IPS-20b (cell line): ENCODE data around the gene VWF.
"Not testable (repeated sequence)": the region's sequence is repeated elsewhere in the genome, so short reads cannot be mapped to it uniquely, and the experiment has no call there.

Experiments used
- H3K27ac ChIP-seq: one replicate; pipeline ENCODE4 v1.5.1; 2013; ENCODE audit warnings: low read length
- H3K27me3 ChIP-seq: 2 replicates; pipeline ENCODE4 v1.6.1; 2013; ENCODE audit warnings: mild to moderate bottlenecking, low read length, inconsistent platforms; ENCODE audit not compliant: insufficient read depth
- H3K36me3 ChIP-seq: 2 replicates; pipeline ENCODE4 v1.6.1; 2013; ENCODE audit warnings: low read depth, mild to moderate bottlenecking, inconsistent platforms, low read length, moderate library complexity; ENCODE audit not compliant: insufficient read depth
- H3K4me1 ChIP-seq: 2 replicates; pipeline ENCODE4 v1.6.1; 2013; ENCODE audit warnings: mild to moderate bottlenecking, control low read depth, inconsistent platforms, low read length, moderate library complexity; ENCODE audit not compliant: insufficient read depth
- H3K4me3 ChIP-seq: 2 replicates; pipeline ENCODE4 v1.5.1; 2013; ENCODE audit warnings: mild to moderate bottlenecking, low read length, inconsistent platforms
- H3K9ac ChIP-seq: 2 replicates; pipeline ENCODE4 v1.6.1; 2013; ENCODE audit warnings: low read depth, mild to moderate bottlenecking, inconsistent platforms, low read length, moderate library complexity
- H3K9me3 ChIP-seq: 2 replicates; pipeline ENCODE4 v1.6.1; 2013; ENCODE audit warnings: mild to moderate bottlenecking, low read depth, low read length, inconsistent platforms; ENCODE audit not compliant: insufficient read depth

The VWF gene

DNA sequence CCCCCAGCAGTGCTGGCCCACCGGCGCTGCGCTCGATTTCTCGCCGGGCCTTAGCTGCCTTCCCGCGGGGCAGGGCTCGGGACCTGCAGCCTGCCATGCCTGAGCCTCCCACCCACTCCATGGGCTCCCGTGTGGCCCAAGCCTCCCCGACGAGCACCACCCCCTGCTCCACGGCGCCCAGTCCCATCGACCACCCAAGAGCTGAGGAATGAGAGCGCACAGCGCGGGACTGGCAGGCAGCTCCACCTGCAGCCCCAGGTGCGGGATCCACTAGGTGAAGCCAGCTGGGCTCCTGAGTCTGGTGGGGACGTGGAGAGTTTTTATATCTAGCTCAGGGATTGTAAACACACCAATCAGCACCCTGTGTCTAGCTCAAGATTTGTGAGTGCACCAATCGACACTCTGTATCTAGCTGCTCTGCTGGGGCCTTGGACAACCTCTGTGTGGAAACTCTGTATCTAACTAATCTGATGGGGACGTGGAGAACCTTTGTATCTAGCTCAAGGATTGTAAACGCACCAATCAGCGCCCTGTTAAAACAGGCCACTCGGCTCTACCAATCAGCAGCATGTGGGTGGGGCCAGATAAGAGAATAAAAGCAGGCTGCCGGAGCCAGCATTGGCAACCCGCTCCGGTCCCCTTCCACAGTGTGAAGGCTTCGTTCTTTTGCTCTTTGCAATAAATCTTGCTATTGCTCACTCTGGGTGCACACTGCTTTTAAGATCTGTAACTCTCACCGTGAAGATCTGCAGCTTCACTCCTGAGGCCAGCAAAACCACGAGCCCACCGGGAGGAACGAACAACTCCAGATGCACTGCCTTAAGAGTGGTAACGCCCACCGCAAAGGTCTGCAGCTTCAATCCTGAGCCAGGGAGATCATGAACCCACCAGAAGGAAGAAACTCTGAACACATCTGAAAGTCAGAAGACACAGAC, 18.2 kb upstream of the VWF start:
- H3K4me3 ChIP-seq, H3K27me3 ChIP-seq, H3K36me3 ChIP-seq, H3K27ac ChIP-seq, H3K4me1 ChIP-seq, H3K9me3 ChIP-seq, H3K9ac ChIP-seq: not testable (repeated sequence)

DNA sequence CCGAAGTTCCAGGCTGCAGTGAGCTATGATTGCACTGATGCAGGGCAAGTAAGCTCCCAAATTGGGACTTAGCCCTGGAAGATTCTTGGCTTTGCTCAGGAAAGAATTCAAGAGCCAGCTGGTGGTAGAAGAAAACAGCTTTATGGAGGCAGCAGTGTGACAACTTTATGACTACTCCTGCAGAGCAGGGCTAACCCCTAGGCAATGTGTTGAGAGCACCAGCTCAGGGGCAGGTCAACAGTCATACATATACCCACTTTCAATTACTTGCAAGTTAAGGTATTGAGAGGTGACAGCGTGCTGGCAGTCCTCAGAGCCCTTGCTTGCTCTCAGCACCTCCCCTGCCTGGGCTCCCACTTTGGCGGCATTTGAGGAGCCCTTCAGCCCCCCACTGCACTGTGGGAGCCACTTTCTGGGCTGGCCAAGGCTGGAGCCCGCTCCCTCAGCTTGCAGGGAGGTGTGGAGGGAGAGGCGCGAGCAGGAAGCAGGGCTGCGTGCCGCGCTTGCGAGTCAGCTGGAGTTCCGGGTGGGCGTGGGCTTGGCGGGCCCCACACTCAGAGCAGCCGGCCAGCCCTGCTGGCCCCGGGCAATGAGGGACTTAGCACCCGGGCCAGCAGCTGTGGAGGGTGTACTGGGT, 17.4 kb upstream of the VWF start:
- not testable (repeated sequence) for H3K9ac ChIP-seq, H3K36me3 ChIP-seq, H3K27ac ChIP-seq, H3K4me1 ChIP-seq, H3K4me3 ChIP-seq, H3K27me3 ChIP-seq, H3K9me3 ChIP-seq

DNA sequence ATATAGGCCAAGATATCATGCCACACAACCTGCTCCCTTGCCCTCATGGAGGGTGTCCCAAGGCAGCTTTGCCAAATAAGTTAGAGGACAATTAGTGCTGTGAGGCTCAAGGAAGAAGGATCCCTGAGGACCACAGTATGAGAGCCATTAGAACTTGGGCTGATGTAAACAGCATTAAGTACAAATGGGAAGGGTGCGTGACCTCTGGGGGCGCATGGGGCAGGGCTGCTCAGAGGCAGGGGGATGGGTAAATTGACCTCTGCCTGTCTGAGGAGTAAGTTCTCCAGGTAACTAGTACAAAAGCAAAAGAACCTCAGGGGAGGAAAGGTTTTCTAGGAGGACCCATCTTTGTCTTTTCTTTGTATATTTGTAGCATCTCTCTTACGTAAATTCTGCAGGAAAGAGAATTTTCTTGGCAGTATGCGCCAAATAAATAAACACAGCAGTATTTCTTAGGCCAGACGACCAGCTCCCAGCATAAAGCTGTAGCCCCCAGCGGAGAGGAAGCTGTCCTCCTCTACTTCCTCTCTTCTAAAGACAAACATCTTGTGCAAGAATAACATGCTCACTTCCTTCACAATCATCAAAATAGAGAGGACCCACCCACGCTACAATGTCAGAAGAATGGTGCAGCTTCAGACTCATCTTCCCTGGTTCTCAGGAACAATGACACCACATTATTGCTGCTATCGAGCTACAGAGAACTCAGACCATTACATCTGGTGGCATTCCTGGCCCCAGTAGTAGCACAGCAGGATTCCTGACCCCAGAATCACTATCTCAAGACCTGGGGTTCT, 16.4 kb upstream of the VWF start:
- Histone ChIP-seq H3K36me3 (no peaks in the 10 kb centered on the region), H3K4me3 (no peak overlapping the region), H3K27me3 (no peaks in the 10 kb centered on the region), H3K9me3 (no peaks in the 10 kb centered on the region), H3K27ac (no peak overlapping the region), H3K4me1 (no peaks in the 10 kb centered on the region), H3K9ac (no peak overlapping the region)

DNA sequence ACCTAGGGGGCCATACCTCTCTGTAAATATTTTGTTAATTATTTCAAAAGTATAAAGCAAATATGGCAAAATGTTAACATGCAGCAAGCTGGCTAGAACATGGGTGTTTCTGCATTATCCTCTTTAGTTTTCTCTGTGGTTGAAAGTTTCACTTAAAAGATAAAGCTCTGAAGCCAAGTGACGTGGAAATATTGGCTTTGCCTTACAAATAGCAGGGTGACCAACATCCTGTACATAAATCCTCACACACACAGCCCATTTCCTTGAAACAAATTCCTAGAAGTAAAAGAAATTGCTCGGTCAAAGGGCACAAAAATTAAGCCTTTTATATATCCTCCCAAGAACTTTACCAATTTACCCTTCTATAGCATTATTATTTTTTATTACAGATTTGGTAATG, 10.6 kb upstream of the VWF start:
- H3K9ac ChIP-seq, result no peak overlapping the region
- no peak overlapping the region for H3K4me3 ChIP-seq
- H3K27me3 ChIP-seq, result no peaks in the 10 kb centered on the region
- no peaks in the 10 kb centered on the region for H3K4me1 ChIP-seq
- H3K27ac ChIP-seq, result no peak overlapping the region
- H3K36me3 ChIP-seq, result no peaks in the 10 kb centered on the region
- peaks cover 5% of the 10 kb centered on the region; the same call in 1 of the 2 replicates for H3K9me3 ChIP-seq

DNA sequence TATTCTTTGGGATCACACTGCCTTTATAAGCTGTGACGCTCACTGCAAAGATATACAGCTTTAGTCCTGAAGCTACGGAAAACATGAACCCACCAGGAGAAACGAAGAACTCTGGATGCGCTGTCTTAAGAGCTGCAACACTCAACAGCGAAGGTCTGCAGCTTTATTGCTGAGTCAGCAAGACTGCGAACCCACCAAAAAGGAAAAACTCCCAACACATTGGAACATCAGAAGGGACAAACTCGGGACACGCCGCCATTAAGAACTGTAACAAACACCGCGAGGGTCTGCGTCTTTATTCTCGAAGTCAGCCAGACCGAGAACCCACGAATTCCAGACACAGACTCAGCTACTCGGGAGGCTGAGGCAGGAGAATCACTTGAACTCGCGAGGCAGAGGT, 9.2 kb upstream of the VWF start:
- Histone ChIP-seq H3K9me3 (peaks cover 5% of the 10 kb centered on the region; the same call in 1 of the 2 replicates), H3K4me1 (no peaks in the 10 kb centered on the region), H3K27ac (no peak overlapping the region), H3K4me3 (no peak overlapping the region), H3K27me3 (no peaks in the 10 kb centered on the region), H3K36me3 (no peaks in the 10 kb centered on the region), H3K9ac (no peak overlapping the region)

DNA sequence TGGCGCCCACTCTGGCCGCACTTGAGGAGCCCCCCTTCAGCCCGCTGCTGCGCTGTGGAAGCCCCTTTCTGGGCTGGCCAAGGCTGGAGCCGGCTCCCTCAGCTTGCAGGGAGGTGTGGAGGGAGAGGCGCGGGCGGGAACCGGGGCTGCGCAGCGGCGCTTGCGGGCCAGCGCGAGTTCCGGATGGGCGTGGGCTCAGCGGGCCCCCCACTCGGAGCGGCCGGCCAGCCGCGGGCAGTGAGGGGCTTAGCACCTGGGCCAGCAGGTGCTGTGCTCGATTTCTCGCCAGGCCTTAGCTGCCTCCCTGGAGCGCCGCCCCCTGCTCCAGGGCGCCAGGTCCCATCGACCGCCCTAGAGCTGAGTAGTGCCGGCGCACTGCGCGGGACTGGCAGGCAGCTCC, 8.0 kb upstream of the VWF start:
- H3K9me3 ChIP-seq, result peaks cover 5% of the 10 kb centered on the region; the same call in 1 of the 2 replicates
- no peaks in the 10 kb centered on the region for H3K27me3 ChIP-seq
- no peaks in the 10 kb centered on the region for H3K36me3 ChIP-seq
- H3K4me1 ChIP-seq, result no peaks in the 10 kb centered on the region
- H3K27ac ChIP-seq, result no peak overlapping the region
- no peak overlapping the region for H3K9ac ChIP-seq
- no peak overlapping the region for H3K4me3 ChIP-seq

DNA sequence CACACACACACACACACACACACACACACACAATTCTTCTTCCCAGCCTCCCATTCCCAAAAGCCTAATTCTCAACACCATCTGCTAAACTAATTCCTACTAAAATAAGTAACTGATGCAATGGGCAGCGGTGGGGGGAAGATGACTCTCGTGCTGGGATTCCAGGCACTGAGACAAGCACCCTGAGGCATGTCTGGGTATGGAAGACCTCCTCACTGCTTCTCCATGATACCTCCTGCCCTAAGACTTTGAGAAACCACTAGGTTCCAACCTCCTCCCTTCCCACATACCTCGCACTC, 789 bp upstream of the VWF start:
- no peak overlapping the region for H3K27ac ChIP-seq
- H3K4me3 ChIP-seq, result no peak overlapping the region
- H3K27me3 ChIP-seq, result no peaks in the 10 kb centered on the region
- no peaks in the 10 kb centered on the region for H3K9me3 ChIP-seq
- no peaks in the 10 kb centered on the region for H3K4me1 ChIP-seq
- no peak overlapping the region for H3K9ac ChIP-seq
- no peaks in the 10 kb centered on the region for H3K36me3 ChIP-seq

DNA sequence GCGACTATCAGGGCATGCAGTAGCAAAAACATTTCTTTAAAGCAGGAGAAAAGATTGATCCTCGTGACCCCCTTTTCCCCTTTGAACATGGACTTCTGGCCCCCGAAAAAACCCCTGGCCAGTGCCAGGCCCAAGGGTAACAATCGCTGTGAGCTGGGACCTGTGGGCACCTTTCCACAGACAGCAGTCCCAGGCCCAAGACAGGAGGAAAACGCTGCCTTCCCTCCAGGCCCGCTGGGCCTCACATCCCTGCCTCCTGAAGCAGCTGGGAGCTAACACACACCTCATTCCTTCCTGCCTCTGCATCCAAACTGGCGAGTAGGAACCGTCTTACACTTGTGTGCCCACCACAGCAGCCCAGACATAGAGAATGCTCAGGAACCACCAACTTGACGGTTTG, 1.2 kb downstream of the VWF start:
- Histone ChIP-seq H3K27me3 (no peaks in the 10 kb centered on the region), H3K36me3 (no peaks in the 10 kb centered on the region), H3K4me1 (no peaks in the 10 kb centered on the region), H3K4me3 (no peak overlapping the region), H3K9me3 (no peaks in the 10 kb centered on the region), H3K27ac (no peak overlapping the region), H3K9ac (no peak overlapping the region)

DNA sequence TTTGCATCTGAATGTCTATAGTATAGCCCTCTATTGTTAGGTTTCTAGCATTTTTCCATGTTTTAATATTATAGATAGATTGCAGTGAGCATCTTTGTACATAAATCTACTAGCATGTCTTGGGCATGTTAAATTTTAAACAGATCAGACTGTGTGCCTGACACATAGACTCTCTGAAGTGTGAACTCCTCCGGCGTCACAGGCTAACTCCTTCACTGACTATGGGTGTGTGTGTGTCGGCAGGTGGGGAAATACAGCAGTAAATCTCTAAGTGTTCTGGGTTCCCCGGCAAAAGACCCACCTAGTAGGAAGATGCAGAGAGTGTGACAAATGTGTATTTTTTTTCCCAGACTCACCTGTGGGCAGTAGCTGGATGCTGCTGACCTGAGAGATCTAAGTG, 2.3 kb downstream of the VWF start:
- Histone ChIP-seq H3K27me3 (no peaks in the 10 kb centered on the region), H3K4me3 (no peak overlapping the region), H3K27ac (no peak overlapping the region), H3K9me3 (no peaks in the 10 kb centered on the region), H3K4me1 (no peaks in the 10 kb centered on the region), H3K36me3 (no peaks in the 10 kb centered on the region), H3K9ac (no peak overlapping the region)

DNA sequence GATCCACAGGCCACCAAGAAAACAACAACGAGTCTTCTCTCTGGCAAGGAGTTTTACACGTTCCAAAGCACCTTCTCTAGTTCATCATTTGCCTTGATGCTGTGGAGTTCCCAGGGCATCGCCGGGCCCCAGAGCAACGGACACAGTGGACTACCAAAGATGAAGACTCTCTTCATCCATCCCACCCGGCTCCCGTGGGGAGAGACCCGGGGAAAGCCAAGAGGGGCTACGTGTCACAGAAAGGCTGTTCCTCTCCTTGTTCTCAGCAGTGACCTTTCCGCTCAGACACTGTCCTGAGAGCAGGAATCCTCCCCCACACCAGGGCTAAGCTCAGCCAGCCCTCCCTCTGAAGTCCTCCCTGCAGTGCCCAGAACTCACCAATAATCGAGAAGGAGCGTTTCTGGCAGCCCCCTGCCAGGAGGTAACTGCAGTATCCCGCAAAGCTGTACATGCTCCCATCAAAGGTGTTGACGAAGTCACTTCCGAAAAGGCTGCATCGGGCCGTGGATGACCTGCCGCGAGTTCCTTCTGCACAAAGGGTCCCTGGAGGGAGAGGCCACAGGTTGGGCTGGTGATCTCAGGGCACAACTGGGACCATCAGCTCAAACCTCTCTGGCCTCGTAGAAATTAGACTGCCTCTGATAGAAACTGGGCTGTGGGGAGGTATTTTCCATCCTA, 3.5 kb downstream of the VWF start:
- no peaks in the 10 kb centered on the region for H3K27me3 ChIP-seq
- no peaks in the 10 kb centered on the region for H3K36me3 ChIP-seq
- no peak overlapping the region for H3K4me3 ChIP-seq
- no peaks in the 10 kb centered on the region for H3K9me3 ChIP-seq
- no peak overlapping the region for H3K9ac ChIP-seq
- H3K4me1 ChIP-seq, result no peaks in the 10 kb centered on the region
- no peak overlapping the region for H3K27ac ChIP-seq

DNA sequence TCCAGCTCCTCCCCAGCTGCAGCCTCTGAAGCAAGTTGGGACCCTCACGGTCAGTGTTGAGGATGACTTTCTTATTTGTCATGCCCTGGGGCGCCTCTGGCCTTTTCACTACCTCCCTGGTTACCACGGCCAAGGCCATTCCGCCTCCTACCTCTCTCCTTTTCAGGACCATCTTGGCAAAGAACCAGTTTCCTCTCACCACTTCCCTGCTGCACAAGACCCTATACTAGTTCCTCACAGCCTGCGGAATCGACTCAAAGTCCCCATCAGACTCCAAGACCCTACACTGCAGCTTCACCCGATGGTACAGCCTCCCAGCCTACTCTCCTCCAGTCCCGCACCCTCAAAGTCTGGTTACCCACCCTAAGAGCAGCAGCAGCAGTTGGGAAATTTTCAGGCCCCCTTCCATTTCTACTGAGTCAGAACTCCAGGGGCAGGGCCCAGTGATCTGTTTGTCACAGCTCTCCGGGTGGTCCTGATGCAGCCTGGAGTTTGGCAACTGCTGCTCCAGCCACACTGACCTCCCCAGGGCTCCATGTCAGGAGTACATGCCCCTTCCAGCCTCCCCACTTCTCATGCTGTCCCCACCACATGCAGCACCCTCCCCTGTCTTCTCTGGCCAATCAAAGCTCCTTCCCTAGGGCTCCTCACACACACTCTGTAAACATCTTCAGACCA, 5.4 kb downstream of the VWF start:
- H3K4me1 ChIP-seq, result no peaks in the 10 kb centered on the region
- no peak overlapping the region for H3K9ac ChIP-seq
- H3K27me3 ChIP-seq, result no peaks in the 10 kb centered on the region
- no peaks in the 10 kb centered on the region for H3K36me3 ChIP-seq
- no peaks in the 10 kb centered on the region for H3K9me3 ChIP-seq
- no peak overlapping the region for H3K27ac ChIP-seq
- no peak overlapping the region for H3K4me3 ChIP-seq
